B cell (primary cell): ENCODE results near the gene CEP295NL.

Experiments used
- CTCF ChIP-seq: fragments of 200-600 bp; IDR thresholded peaks from one replicate; pipeline ENCODE4 v1.8.0; 2022; ENCODE audit warnings: antibody characterized with exemption, mild to moderate bottlenecking
- EZH2 ChIP-seq: IDR thresholded peaks from 2 replicates; pipeline ENCODE4 v1.6.1; 2012; ENCODE audit warnings: borderline replicate concordance, low read depth, mild to moderate bottlenecking, moderate library complexity, low read length; ENCODE audit not compliant: insufficient read depth, poor library complexity, severe bottlenecking

- TF ChIP-seq CTCF: no peak
- TF ChIP-seq EZH2: no peak
These were observed 17.5 kb upstream of the CEP295NL start for GRCh38 chr17:78920528-78920927.
